GM18505 (cell line): ENCODE data around the gene GRK5.
A peak's percentile ranks its signal among the peaks of the same experiment; 100 is the strongest.

Experiments used
- ATAC-seq: cut with Tn5 transposase; IDR thresholded peaks from one replicate; pipeline ENCODE4 v1.9.1; 2021; ENCODE audit not compliant: unreplicated experiment
- POLR2A ChIP-seq: IDR thresholded peaks from 4 replicates; pipeline ENCODE4 v1.6.1; 2011; ENCODE audit warnings: borderline replicate concordance; ENCODE audit not compliant: insufficient read depth, insufficient read length; ENCODE audit errors: extremely low read depth

The GRK5 gene

GRCh38 chr10:119491966-119492757 is 284.8 kb downstream of the GRK5 start:
- TF ChIP-seq POLR2A = no peak
- ATAC-seq = no peak

- no peak for ATAC-seq
- TF ChIP-seq POLR2A = no peak
Observed at GRCh38 chr10:119493155-119493554, 285.8 kb downstream of the GRK5 start.

GRCh38 chr10:119494236-119495020 is 287.1 kb downstream of the GRK5 start:
- ATAC-seq = no peak
- no peak for TF ChIP-seq POLR2A

GRCh38 chr10:119495021-119495505 is 287.7 kb downstream of the GRK5 start:
- no peak for ATAC-seq
- no peak for TF ChIP-seq POLR2A

GRCh38 chr10:119495545-119495944 is 288.2 kb downstream of the GRK5 start:
- no peak for ATAC-seq
- TF ChIP-seq POLR2A = no peak

GRCh38 chr10:119496273-119496672 is 288.9 kb downstream of the GRK5 start:
- TF ChIP-seq POLR2A = no peak
- peak; percentile 65 for ATAC-seq

- TF ChIP-seq POLR2A = no peak
- ATAC-seq = no peak
Observed at GRCh38 chr10:119497243-119497642, 289.9 kb downstream of the GRK5 start.

GRCh38 chr10:119498889-119499676 is 291.7 kb downstream of the GRK5 start:
- ATAC-seq = no peak
- no peak for TF ChIP-seq POLR2A

- no peak for ATAC-seq
- TF ChIP-seq POLR2A = no peak
Observed at GRCh38 chr10:119499677-119500002, 292.3 kb downstream of the GRK5 start.

GRCh38 chr10:119500123-119500795 is 292.9 kb downstream of the GRK5 start:
- no peak for TF ChIP-seq POLR2A
- no peak for ATAC-seq

GRCh38 chr10:119500821-119501220 is 293.4 kb downstream of the GRK5 start:
- TF ChIP-seq POLR2A = no peak
- ATAC-seq = no peak

GRCh38 chr10:119501690-119502089 is 294.3 kb downstream of the GRK5 start:
- TF ChIP-seq POLR2A = no peak
- no peak for ATAC-seq

GRCh38 chr10:119502209-119502608 is 294.8 kb downstream of the GRK5 start:
- ATAC-seq = no peak
- TF ChIP-seq POLR2A = no peak
